ENCODE results near the gene MAGI1.
"Not testable (repeated sequence)": the region's sequence is repeated elsewhere in the genome, so short reads cannot be mapped to it uniquely, and the experiment has no call there.

- not testable (repeated sequence) for TF ChIP-seq CTCF (conservative IDR thresholded peaks at IDR 0.05; ENCODE audit: low read length); EZH2phosphoT487 (IDR thresholded peaks at IDR 0.05; ENCODE audit: borderline replicate concordance)
Measured at GRCh38 chr3:65543391-65543790, 495.3 kb downstream of the MAGI1 start.

All from Loucy (cell line).